Pancreas (tissue), 10 donors: ENCODE measurements around the gene DPYSL4. TPM values are rescaled to one million over a fixed set of nuclear protein-coding genes. Genes with fewer than 3 reads are reported as not detected.
A peak's percentile ranks its signal among the peaks of the same experiment; 100 is the strongest.

Experiments used
- ATAC-seq, 4 donors: fragments of 200-7000 bp; cut with Tn5 transposase; one replicate each; pipeline versions ENCODE4 v1.8.0 to v1.9.1; 2020; ENCODE audit warnings: mild to moderate bottlenecking in 4 of 4, moderate library complexity in 4 of 4
- DNase-seq, 6 donors: peaks; one replicate each; pipeline ENCODE4 v3.0.0-alpha.2; 2020
- FAIRE-seq: peaks from 2 replicates; lab custom pipeline; 2012; peaks lifted over from hg19 to GRCh38; lab: Jason Lieb, UNC
- H3K27ac ChIP-seq, 4 donors: fragments of 200-600 bp; sonication (generic); 1 replicate in 3 of 4; 2 replicates in 1 of 4; pipeline versions ENCODE4 v1.5.0 to v1.8.0; 2020
- H3K27me3 ChIP-seq, 4 donors: fragments of 200-600 bp; one replicate each; pipeline ENCODE4 v1.8.0; 2021
- H3K36me3 ChIP-seq, 3 donors: fragments of 200-600 bp; sonication (generic) in 1 of 3; one replicate each; pipeline versions ENCODE4 v1.5.0 to v1.8.0; 2020 to 2021
- H3K4me1 ChIP-seq, 3 donors: fragments of 200-600 bp; one replicate each; pipeline ENCODE4 v1.8.0; 2021
- H3K4me3 ChIP-seq, 4 donors: fragments of 200-600 bp; sonication (generic) in 2 of 4; one replicate each; pipeline versions ENCODE4 v1.5.0 to v1.8.0; 2020 to 2021
- H3K9me3 ChIP-seq, 4 donors: fragments of 200-600 bp; one replicate each; pipeline ENCODE4 v1.8.0; 2021
- CTCF ChIP-seq, 4 donors: fragments of 200-600 bp; sonication (generic) in 3 of 4; IDR thresholded peaks; one replicate each; pipeline versions ENCODE4 v1.5.0 to v1.8.0; 2021; ENCODE audit warnings: antibody characterized with exemption in 4 of 4
- WGBS, 2 donors: extraction: QIAGEN DNeasy Blood & Tissue Kit; methylation state at CpG; one replicate each; pipeline ENCODE4 v1.1.7; 2013; 5-methylcytosine and 5-hydroxymethylcytosine counted together
- intact Hi-C, 3 donors: fragments of 100-400 bp; cut with DNase I; formaldehyde crosslinking; loops; one replicate each; pipeline versions ENCODE4 v1.11.1 to v1.14.2; 2022
- polyA plus RNA-seq, 2 donors: library from polyadenylated mRNA; stranded (reverse); fragments of 200-250 nt; gene quantifications; one replicate each; pipeline ENCODE4 v1.2.3, GENCODE V29; 2013
- total RNA-seq, 6 donors: library from RNA; stranded (reverse); fragmentation: NEBNext Ultra II Directional in 4 of 6; extraction: Animal tissue kit (Norgen Biotek cat#: 25700) in 4 of 6; gene quantifications; one replicate each; pipeline versions ENCODE4 v1.2.1 to v1.2.4, GENCODE V29; 2021 to 2023
- donor health status: healthy with polysubstance abuse.
- donor health status: DM: no; HTN: no; CAD: no; lungs with moderate emphysema.
- donor health status: DM: no; HTN: no; CAD: no.
- donor health status: control.
- donor health status: control.
- donor health status: Bipolar disorder and iron deficiency.
- donor health status: DM: yes; HTN: yes; CAD: no.
- donor health status: DM: no; HTN: no; CAD: no.
- donor health status: DM: no; HTN: no; CAD: no.
- donor health status: DM: yes; HTN: yes; CAD: no.

The DPYSL4 gene
- total and polyA plus RNA-seq, 8 donors, result 0.46 to 2.8 (median 1.2) TPM

GRCh38 chr10:132187430-132188138 lies 836 bp downstream of the DPYSL4 start:
- H3K27me3 ChIP-seq, result peaks cover 0 to 9% (median 0%) of the 10 kb centered on the region in 4 donors
- no peaks in the 10 kb centered on the region for H3K9me3 ChIP-seq
- H3K36me3 ChIP-seq, result no peaks in the 10 kb centered on the region
- H3K27ac ChIP-seq, result no peak overlapping the region
- 4 to 5% methylated on average over 46 to 58 of the region's 58 CpGs for whole genome bisulfite sequencing, 2 donors
- no peak for TF ChIP-seq CTCF (IDR thresholded peaks at IDR 0.05)
- ATAC-seq (peak in 2 of 4 donors; percentile 11 to 12), DNase-seq (peak in 2 of 6 donors; percentile 37 to 76), FAIRE-seq (no peak)
- peak overlapping the region in 3 of 4 donors; percentile 10 to 37 (median 20) for H3K4me3 ChIP-seq
- intact Hi-C loops, result no loop called here
- peaks cover 0 to 3% (median 0%) of the 10 kb centered on the region in 3 donors for H3K4me1 ChIP-seq

GRCh38 chr10:132188331-132188730 lies 1.6 kb downstream of the DPYSL4 start:
- DNase-seq, result peak in 1 of 6 donors; percentile 59
- Histone ChIP-seq H3K27ac (no peak overlapping the region), H3K9me3 (no peaks in the 10 kb centered on the region), H3K4me1 (peaks cover 0 to 3% (median 0%) of the 10 kb centered on the region in 3 donors), H3K27me3 (peaks cover 0 to 9% (median 0%) of the 10 kb centered on the region in 4 donors), H3K4me3 (no peak overlapping the region), H3K36me3 (no peaks in the 10 kb centered on the region)
- 51 to 53% methylated on average over 13 of the region's 13 CpGs for WGBS, 2 donors
- intact Hi-C loops, result no loop called here
- no peak for FAIRE-seq
- TF ChIP-seq CTCF (IDR thresholded peaks at IDR 0.05), result no peak
- ATAC-seq, result no peak

- whole genome bisulfite sequencing, 2 donors, result 77 to 86% methylated on average over 16 of the region's 16 CpGs
- TF ChIP-seq CTCF (IDR thresholded peaks at IDR 0.05), result no peak
- H3K4me1 ChIP-seq, result peaks cover 0 to 3% (median 0%) of the 10 kb centered on the region in 3 donors
- intact Hi-C loops, result no loop called here
- ATAC-seq (no peak), DNase-seq (peak in 1 of 6 donors; percentile 56), FAIRE-seq (no peak)
- no peaks in the 10 kb centered on the region for H3K9me3 ChIP-seq
- H3K36me3 ChIP-seq, result no peaks in the 10 kb centered on the region
- peaks cover 0 to 9% (median 0%) of the 10 kb centered on the region in 4 donors for H3K27me3 ChIP-seq
- no peak overlapping the region for H3K27ac ChIP-seq
- no peak overlapping the region for H3K4me3 ChIP-seq
Observed at GRCh38 chr10:132189016-132189415, 2.3 kb downstream of the DPYSL4 start.

GRCh38 chr10:132189810-132190422 lies 3.2 kb downstream of the DPYSL4 start:
- peaks cover 0 to 9% (median 0%) of the 10 kb centered on the region in 4 donors for H3K27me3 ChIP-seq

More at GRCh38 chr10:132189810-132190422, 3.2 kb downstream of the DPYSL4 start:
- no peak for TF ChIP-seq CTCF (IDR thresholded peaks at IDR 0.05)
- ATAC-seq (no peak), FAIRE-seq (no peak), DNase-seq (peak in 1 of 6 donors; percentile 53)
- intact Hi-C loops, result no loop called here
- H3K36me3 ChIP-seq, result no peaks in the 10 kb centered on the region
- no peak overlapping the region for H3K27ac ChIP-seq
- 68 to 80% methylated on average over 17 of the region's 17 CpGs for WGBS, 2 donors
- no peak overlapping the region for H3K4me3 ChIP-seq
- H3K4me1 ChIP-seq, result peaks cover 0 to 3% (median 0%) of the 10 kb centered on the region in 3 donors
- H3K9me3 ChIP-seq, result no peaks in the 10 kb centered on the region
